ENCODE results near the gene MCOLN1. TPM values are rescaled to one million over a fixed set of nuclear protein-coding genes. Genes with fewer than 3 reads are reported as not detected.

The MCOLN1 gene
- total RNA-seq, 2 experiments from 2014 or later: 7.8 to 18.3 TPM

- BruUV-seq (replicated peaks): no TSS peak
Observed at GRCh38 chr19:7529610-7530490, 7.4 kb downstream of the MCOLN1 start.

GRCh38 chr19:7533281-7533885, 11.0 kb downstream of the MCOLN1 start:
- Histone ChIP-seq H3K4me3 (ENCODE audit: low read depth, low read length, poor library complexity, severe bottlenecking) (peak overlapping the region; percentile 93), H3K27ac (ENCODE audit: low read depth, low read length, poor library complexity, severe bottlenecking) (no peak overlapping the region), H3K4me2 (ENCODE audit: low read length) (peak overlapping the region; percentile 89), H4K20me1 (ENCODE audit: insufficient read depth, low read length) (no peaks in the 10 kb centered on the region), H3K9me2 (ENCODE audit: insufficient read depth, low read length) (no peaks in the 10 kb centered on the region), H3K36me3 (ENCODE audit: insufficient read depth, low read length) (peaks cover 12% of the 10 kb centered on the region), H3K9me3 (ENCODE audit: low read length) (no peaks in the 10 kb centered on the region), H3K79me2 (ENCODE audit: insufficient read depth, low read depth, low read length) (no peaks in the 10 kb centered on the region), H3K4me1 (ENCODE audit: insufficient read depth, low read length, poor library complexity, severe bottlenecking) (peaks cover 13% of the 10 kb centered on the region), H2AFZ (ENCODE audit: low read length) (peak overlapping the region; percentile 69)
- ChIA-PET POLR2A (interaction anchor here (1.5 kb wide), 1 partner anchor 11 kb away, joined by 4 read pairs; the partner anchor contains the start of gene MCOLN1), CTCF (ENCODE audit: unreplicated experiment) (interaction anchor here (0.6 kb wide), 1 partner anchor 803 kb away, joined by 3 read pairs; no protein-coding TSS in a partner anchor)
- intact Hi-C loops (cut with micrococcal nuclease; ENCODE audit: unreplicated experiment): loop anchor here (10.0 kb wide), 1 partner anchor 189 kb away; the partner anchor contains the start of gene ARHGEF18
- TF ChIP-seq EZH2phosphoT487 (IDR thresholded peaks at IDR 0.05; ENCODE audit: borderline replicate concordance, low read depth, low read length) (no peak), CTCF (conservative IDR thresholded peaks at IDR 0.05; ENCODE audit: low read length) (no peak)
- no TSS peak for BruUV-seq (replicated peaks)
- no peak for DNase-seq (ENCODE audit: low spot score)

More at GRCh38 chr19:7529610-7530490, 7.4 kb downstream of the MCOLN1 start:
- Histone ChIP-seq H4K20me1 (ENCODE audit: insufficient read depth, low read length) (no peaks in the 10 kb centered on the region), H3K27ac (ENCODE audit: low read depth, low read length, poor library complexity, severe bottlenecking) (no peak overlapping the region), H3K9me2 (ENCODE audit: insufficient read depth, low read length) (no peaks in the 10 kb centered on the region), H2AFZ (ENCODE audit: low read length) (no peak overlapping the region), H3K9me3 (ENCODE audit: low read length) (no peaks in the 10 kb centered on the region), H3K4me2 (ENCODE audit: low read length) (no peak overlapping the region), H3K36me3 (ENCODE audit: insufficient read depth, low read length) (0 out of 2 replicates have a peak, but pooled peaks cover 10% of the 10 kb centered on the region), H3K79me2 (ENCODE audit: insufficient read depth, low read depth, low read length) (no peaks in the 10 kb centered on the region), H3K4me3 (ENCODE audit: low read depth, low read length, poor library complexity, severe bottlenecking) (no peak overlapping the region), H3K4me1 (ENCODE audit: insufficient read depth, low read length, poor library complexity, severe bottlenecking) (peaks cover 5% of the 10 kb centered on the region)
- intact Hi-C loops (cut with micrococcal nuclease; ENCODE audit: unreplicated experiment): loop anchor here (10.0 kb wide), 1 partner anchor 185 kb away; the partner anchor contains the start of gene ARHGEF18
- ChIA-PET CTCF (ENCODE audit: unreplicated experiment) (no interaction called here), POLR2A (no interaction called here)
- no peak for DNase-seq (ENCODE audit: low spot score)
- TF ChIP-seq EZH2phosphoT487 (IDR thresholded peaks at IDR 0.05; ENCODE audit: borderline replicate concordance, low read depth, low read length): no peak
- no peak for TF ChIP-seq CTCF (conservative IDR thresholded peaks at IDR 0.05; ENCODE audit: low read length)

Data from OCI-LY7 (cell line).